OCI-LY3 (cell line): ENCODE measurements around the gene MIER2.

Experiments used
- H2AFZ ChIP-seq: fragments of 200-600, 300-600 bp; shearing (Covaris generic); 2 replicates; pipeline ENCODE4 v1.6.0; 2014; ENCODE audit warnings: antibody characterized with exemption, low read depth, low read length
- H3K27ac ChIP-seq: fragments of 200-600, 300-600 bp; sonication (generic); 2 replicates; pipeline ENCODE4 v1.5.1; 2014; ENCODE audit warnings: mild to moderate bottlenecking, low read length, moderate library complexity, mixed read lengths
- H3K27me3 ChIP-seq: fragments of 200-600, 300-600 bp; sonication (generic); 2 replicates; pipeline ENCODE4 v1.6.1; 2014; ENCODE audit warnings: low read depth, low read length, mixed read lengths
- H3K36me3 ChIP-seq: fragments of 200-600, 300-600 bp; sonication (generic); replicated peaks from 2 replicates; pipeline ENCODE3; 2014; ENCODE audit warnings: low read depth, low read length, mixed read lengths
- H3K4me1 ChIP-seq: fragments of 300-600, 200-600 bp; sonication (generic); 2 replicates; pipeline ENCODE4 v1.6.1; 2014; ENCODE audit warnings: low read length, mixed read lengths
- H3K4me2 ChIP-seq: fragments of 200-600, 300-600 bp; sonication (generic); 2 replicates; pipeline ENCODE4 v1.6.1; 2014; ENCODE audit warnings: low read length, mixed read lengths
- H3K4me3 ChIP-seq: fragments of 300-600, 200-600 bp; sonication (generic); 2 replicates; pipeline ENCODE4 v1.5.1; 2014; ENCODE audit warnings: antibody characterized with exemption, mild to moderate bottlenecking, low read length, moderate library complexity
- H3K79me2 ChIP-seq: fragments of 300-600, 200-600 bp; shearing (Covaris generic); 2 replicates; pipeline ENCODE4 v1.6.1; 2014; ENCODE audit warnings: mild to moderate bottlenecking, low read length, mixed read lengths
- H3K9ac ChIP-seq: fragments of 300-600, 200-600 bp; shearing (Covaris generic); 2 replicates; pipeline ENCODE4 v1.6.0; 2014; ENCODE audit warnings: mild to moderate bottlenecking, low read length, moderate library complexity
- H3K9me3 ChIP-seq: fragments of 200-600, 300-600 bp; shearing (Covaris generic); 2 replicates; pipeline ENCODE4 v1.6.1; 2014; ENCODE audit warnings: low read length, mixed read lengths; ENCODE audit not compliant: insufficient read depth
- H4K20me1 ChIP-seq: fragments of 200-600, 300-600 bp; sonication (generic); 2 replicates; pipeline ENCODE4 v1.6.1; 2016; ENCODE audit warnings: low read length, mixed read lengths; ENCODE audit not compliant: insufficient read depth
- EZH2phosphoT487 ChIP-seq: fragments of 200-600 bp; shearing (Covaris generic); IDR thresholded peaks from 2 replicates; pipeline ENCODE4 v1.6.1; 2018; ENCODE audit warnings: antibody characterized with exemption, mixed run types, low read depth
- TF ChIP-seq, protein P1 (sequence below): fragments of 200-600, 300-600 bp; sonication (generic); IDR thresholded peaks from 2 replicates; pipeline ENCODE4 v1.5.1; 2014; ENCODE audit warnings: antibody characterized with exemption, low read length, low read depth

Gene MIER2

GRCh38 chr19:295687-296370 is 48.8 kb downstream of the MIER2 start:
- Histone ChIP-seq H3K4me1 (no peaks in the 10 kb centered on the region), H4K20me1 (no peaks in the 10 kb centered on the region), H3K27ac (no peak overlapping the region), H2AFZ (no peak overlapping the region), H3K4me3 (no peak overlapping the region), H3K36me3 (no peaks in the 10 kb centered on the region), H3K27me3 (no peaks in the 10 kb centered on the region), H3K4me2 (no peak overlapping the region), H3K9ac (no peak overlapping the region), H3K9me3 (no peaks in the 10 kb centered on the region), H3K79me2 (no peaks in the 10 kb centered on the region)
- no peak for TF ChIP-seq EZH2phosphoT487
- TF ChIP-seq, protein P1, sequence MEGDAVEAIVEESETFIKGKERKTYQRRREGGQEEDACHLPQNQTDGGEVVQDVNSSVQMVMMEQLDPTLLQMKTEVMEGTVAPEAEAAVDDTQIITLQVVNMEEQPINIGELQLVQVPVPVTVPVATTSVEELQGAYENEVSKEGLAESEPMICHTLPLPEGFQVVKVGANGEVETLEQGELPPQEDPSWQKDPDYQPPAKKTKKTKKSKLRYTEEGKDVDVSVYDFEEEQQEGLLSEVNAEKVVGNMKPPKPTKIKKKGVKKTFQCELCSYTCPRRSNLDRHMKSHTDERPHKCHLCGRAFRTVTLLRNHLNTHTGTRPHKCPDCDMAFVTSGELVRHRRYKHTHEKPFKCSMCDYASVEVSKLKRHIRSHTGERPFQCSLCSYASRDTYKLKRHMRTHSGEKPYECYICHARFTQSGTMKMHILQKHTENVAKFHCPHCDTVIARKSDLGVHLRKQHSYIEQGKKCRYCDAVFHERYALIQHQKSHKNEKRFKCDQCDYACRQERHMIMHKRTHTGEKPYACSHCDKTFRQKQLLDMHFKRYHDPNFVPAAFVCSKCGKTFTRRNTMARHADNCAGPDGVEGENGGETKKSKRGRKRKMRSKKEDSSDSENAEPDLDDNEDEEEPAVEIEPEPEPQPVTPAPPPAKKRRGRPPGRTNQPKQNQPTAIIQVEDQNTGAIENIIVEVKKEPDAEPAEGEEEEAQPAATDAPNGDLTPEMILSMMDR = no peak

- Histone ChIP-seq H3K79me2 (no peaks in the 10 kb centered on the region), H2AFZ (no peak overlapping the region), H3K4me1 (no peaks in the 10 kb centered on the region), H3K9ac (no peak overlapping the region), H3K9me3 (no peaks in the 10 kb centered on the region), H3K27ac (no peak overlapping the region), H3K27me3 (no peaks in the 10 kb centered on the region), H4K20me1 (no peaks in the 10 kb centered on the region), H3K4me3 (no peak overlapping the region), H3K36me3 (no peaks in the 10 kb centered on the region), H3K4me2 (no peak overlapping the region)
- TF ChIP-seq EZH2phosphoT487 = no peak
- TF ChIP-seq, protein P1 = no peak
These were observed 49.5 kb downstream of the MIER2 start for GRCh38 chr19:294946-295686.

DNA sequence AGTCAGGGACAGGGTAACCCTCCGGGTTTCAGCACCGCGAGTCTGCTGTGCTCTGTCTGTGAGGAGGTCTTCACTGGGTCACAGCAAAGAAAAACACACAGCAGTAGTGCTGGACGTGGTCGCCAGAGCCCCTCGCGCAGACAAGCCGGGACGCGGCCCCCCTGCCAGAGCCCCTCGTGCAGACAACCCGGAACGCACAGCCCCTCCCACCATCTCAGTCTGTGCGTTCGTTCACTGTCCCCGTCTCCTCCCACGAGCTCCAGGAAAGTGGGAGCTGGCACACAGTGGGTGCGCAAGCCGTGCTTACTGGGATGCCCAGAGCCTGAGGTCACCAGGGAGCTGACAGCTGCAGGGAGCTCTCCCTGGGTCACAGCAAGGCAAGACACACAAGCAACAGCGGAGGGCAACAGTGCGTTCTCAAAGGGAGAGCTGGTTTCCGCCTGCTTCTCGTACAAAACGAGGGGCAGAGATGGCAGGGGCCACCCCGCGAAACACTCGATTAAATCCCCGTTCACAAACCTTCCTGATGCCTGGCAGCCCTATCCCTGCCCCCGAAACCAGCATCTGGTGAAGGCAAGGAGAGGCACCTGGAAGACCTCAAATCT is 50.2 kb downstream of the MIER2 start:
- H3K27me3 ChIP-seq = no peaks in the 10 kb centered on the region
- H3K27ac ChIP-seq = no peak overlapping the region
- H3K36me3 ChIP-seq = no peaks in the 10 kb centered on the region
- H3K9ac ChIP-seq = no peak overlapping the region
- H3K79me2 ChIP-seq = no peaks in the 10 kb centered on the region
- H4K20me1 ChIP-seq = no peaks in the 10 kb centered on the region
- TF ChIP-seq, protein P1 = no peak
- no peak for TF ChIP-seq EZH2phosphoT487
- H3K4me3 ChIP-seq = no peak overlapping the region
- H3K4me2 ChIP-seq = no peak overlapping the region
- H2AFZ ChIP-seq = no peak overlapping the region
- H3K9me3 ChIP-seq = no peaks in the 10 kb centered on the region
- no peaks in the 10 kb centered on the region for H3K4me1 ChIP-seq

GRCh38 chr19:293436-294110 is 51.0 kb downstream of the MIER2 start:
- no peak overlapping the region for H3K4me2 ChIP-seq
- H3K27ac ChIP-seq = no peak overlapping the region
- no peaks in the 10 kb centered on the region for H3K79me2 ChIP-seq
- no peak for TF ChIP-seq EZH2phosphoT487
- TF ChIP-seq, protein P1 = no peak
- H2AFZ ChIP-seq = no peak overlapping the region
- H4K20me1 ChIP-seq = no peaks in the 10 kb centered on the region
- no peaks in the 10 kb centered on the region for H3K27me3 ChIP-seq
- no peaks in the 10 kb centered on the region for H3K4me1 ChIP-seq
- H3K9me3 ChIP-seq = no peaks in the 10 kb centered on the region
- no peak overlapping the region for H3K9ac ChIP-seq
- no peaks in the 10 kb centered on the region for H3K36me3 ChIP-seq
- no peak overlapping the region for H3K4me3 ChIP-seq
